T-helper 22 cell (primary cell): Measurements from ENCODE around the gene GSN.
"Not testable (repeated sequence)": the region's sequence is repeated elsewhere in the genome, so short reads cannot be mapped to it uniquely, and the experiment has no call there.

Experiments used
- DNase-seq: peaks from one replicate; pipeline ENCODE4 v3.0.0-alpha.2; 2020; ENCODE audit warnings: low read depth

Gene GSN

DNA sequence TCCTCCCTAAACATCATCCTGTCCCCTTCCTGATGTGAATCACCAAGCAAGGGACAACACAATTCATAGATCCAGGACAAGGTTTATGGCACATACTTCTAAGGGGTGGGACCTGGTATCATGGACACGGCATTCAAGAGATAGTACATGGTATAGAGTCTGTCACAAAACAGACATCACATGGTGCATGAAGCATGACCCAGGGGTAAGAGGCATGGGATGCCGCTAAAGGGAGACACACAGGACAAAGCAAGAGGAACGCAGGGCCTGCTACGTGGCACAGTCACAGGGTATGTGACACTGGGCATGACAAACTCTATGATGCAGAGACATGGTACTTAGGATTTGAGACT, 20.7 kb downstream of the GSN start:
- DNase-seq, result no peak

DNA sequence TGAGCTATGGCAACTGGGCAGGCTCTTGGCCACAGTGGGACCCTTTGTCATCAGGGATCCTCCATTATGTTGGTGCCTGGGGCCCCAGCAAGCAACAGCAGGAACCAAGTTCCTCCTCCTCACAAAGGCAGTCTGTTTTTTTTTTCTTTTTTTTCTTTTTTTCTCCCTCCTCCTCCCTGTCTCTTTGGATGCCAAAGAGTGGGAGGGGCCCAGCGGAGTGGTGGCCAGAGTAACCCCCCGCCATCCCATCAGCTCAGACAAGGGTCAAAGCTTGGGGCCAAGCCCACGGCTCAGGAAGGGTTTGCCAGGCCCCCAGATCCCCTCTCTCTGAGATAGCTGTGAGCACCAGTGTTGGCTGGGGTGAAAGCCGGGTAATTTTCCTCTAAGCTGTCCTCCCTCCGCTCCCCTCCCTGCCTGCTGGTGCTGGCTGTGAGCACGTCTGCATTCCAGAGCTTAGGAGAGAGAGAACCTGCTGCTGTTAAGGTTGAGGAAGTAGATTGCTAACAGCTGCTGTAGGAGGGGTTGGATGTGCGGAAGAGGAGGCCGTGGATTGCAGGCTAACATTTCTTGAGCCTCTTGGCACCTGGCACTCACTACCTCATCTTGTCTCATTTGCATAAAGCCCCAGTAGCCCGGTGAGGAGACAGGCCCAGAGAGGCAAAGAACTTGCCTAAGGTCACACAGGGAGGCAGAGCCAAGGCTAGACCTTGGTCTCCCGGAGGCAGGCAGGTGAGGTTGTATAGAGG, 21.2 kb downstream of the GSN start:
- no peak for DNase-seq

DNA sequence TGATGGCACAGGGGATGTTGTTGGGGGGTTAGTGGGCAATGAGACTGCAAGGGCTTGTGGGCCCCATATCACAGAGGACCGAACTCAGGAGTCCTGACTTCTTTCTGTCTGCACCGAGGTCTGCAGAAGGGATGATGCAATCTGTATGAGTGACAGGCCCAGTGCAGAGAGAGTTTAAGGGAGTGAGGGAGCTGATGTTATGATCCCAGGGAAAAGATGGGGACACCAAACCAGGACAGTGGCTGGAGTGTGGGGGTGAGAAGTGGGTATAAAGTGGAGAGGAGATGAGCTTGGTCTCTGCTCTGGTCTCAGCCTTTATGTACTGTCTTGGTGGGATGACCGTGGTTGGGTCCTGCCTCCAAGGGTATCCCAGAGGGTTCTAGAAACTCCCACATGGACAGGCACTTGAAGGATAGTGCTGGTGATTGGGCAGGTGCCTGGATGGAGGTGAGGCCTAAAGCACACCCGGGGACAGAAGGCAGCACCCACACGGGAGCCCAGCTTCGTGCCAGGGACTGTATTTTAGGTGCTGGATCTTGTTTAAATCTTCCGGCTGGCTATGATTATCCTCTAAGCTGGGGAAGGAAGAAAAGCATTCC, 21.9 kb downstream of the GSN start:
- DNase-seq, result no peak

DNA sequence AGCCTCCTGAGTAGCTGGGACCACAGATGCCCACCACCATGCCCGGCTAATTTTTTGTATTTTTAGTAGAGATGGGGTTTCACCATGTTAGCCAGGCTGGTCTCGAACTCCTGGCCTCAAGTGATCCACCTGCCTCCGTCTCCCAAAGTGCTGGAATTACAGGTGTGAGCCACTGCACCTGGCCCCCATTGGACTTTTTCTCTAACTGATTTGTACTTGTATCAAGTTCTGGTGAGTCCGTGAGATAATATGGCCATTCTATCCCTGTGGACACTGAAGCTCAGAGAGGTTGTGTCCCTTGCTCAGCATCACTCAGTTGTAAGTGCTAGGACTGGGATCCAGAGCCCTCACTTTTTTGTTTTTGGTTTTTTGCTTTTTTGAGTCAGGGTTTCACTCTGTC, 23.6 kb downstream of the GSN start:
- DNase-seq, result not testable (repeated sequence)

DNA sequence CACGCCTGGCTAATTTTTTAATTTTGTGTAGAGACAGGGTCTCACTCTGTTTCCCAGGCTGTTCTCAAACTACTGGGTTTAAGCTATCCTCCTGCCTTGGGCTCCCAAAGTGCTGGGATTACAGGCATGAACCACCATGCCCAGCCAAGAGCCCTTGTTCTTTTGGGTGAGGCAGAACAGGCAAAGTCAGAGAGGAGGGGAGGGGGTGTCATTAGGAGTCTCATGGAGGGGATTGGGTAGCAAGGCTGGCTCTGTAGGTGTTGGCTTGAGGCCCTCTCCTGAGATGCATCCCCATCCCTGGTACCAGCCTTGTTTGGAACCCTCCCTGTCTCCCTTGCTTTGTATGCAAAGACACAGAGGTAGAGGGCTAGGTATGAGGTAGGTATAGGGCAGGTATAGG, 24.1 kb downstream of the GSN start:
- no peak for DNase-seq

DNA sequence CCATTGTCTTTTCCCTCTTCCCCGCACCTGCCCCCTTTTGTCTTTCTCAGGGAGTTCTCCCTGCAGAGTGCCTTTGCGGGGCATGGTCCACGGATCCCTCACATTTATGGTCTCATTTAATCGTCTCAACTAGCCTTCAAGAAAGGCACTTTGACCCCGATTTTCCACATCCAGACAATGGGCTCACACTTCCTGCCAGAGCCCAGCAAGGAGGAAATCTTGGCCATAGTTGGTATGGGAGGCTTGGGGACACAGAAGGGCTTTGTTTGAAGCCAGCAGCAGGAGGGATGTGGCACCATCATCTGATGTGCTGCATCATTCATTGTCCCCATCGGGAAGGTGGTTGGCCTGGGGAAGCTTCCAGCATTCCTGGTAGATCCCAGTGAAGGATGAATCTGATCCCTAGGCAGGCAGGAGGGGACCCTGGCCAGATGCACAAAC, 24.9 kb downstream of the GSN start:
- DNase-seq, result no peak

DNA sequence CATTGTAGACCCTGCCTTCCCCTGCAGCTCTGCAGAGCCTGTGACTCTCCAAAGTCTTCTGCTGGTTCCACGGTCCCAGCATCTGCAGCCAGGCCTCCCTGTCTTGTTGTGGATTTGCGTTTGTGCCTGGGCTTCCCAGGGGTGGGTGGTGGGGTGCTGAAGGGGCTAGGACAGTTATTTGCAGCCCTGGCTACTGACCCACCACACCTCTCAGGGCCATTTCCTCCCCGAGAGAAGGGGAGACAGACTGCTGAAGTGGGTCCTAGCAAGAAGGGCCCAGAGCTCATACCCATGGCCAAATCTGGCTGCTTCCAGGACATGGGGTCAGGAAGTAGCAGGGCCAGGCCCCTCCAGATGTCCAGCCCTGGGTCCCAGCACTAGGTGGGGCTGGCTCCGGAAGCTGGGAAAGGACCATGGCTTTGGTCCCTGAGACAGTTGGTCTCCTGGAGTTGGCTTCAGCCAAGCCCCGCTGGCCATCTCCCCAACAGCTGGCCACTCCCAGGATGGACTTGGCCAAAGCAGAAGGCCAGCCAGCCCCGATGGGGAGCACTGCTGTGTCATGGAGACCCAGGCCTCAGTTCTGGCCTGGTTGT, 26.3 kb downstream of the GSN start:
- DNase-seq, result no peak

DNA sequence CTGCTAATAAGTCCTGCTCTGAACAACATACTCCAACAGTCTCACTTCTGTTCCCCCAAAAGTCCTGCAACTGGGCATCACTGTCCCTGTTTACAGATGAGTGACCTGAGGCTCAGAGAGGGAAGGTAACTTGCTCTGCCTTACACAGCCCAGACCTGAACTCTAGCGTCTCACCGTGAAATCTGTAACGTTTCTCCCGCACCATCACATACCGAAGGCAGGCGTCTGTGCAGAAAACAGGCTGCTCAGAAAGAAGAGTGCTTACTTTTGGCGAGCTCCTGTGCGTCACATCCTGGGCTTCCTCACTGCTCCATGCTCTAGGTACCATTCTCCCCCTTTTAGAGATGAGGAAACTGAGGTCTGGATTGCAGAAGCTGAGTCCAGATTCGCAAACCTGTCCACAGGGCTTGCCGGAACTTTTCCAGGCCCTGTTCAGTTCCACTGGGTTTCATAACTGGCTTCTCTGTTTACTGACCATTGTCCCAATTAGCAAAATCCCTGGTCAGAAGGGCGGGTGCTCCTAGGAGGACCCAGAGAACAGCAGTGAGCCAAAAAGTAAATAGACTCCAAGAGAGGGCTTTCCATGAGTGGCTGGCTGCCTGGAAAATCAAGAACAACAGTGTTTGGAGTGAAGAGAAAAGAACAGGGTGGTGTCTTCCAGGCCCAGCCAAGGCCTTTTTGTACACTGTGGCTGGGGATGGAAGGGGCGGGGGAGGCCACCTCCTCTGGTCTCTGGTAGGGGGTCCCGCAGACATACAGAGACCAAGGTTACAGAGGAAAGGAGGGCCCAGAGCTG, 27.1 kb downstream of the GSN start:
- no peak for DNase-seq

DNA sequence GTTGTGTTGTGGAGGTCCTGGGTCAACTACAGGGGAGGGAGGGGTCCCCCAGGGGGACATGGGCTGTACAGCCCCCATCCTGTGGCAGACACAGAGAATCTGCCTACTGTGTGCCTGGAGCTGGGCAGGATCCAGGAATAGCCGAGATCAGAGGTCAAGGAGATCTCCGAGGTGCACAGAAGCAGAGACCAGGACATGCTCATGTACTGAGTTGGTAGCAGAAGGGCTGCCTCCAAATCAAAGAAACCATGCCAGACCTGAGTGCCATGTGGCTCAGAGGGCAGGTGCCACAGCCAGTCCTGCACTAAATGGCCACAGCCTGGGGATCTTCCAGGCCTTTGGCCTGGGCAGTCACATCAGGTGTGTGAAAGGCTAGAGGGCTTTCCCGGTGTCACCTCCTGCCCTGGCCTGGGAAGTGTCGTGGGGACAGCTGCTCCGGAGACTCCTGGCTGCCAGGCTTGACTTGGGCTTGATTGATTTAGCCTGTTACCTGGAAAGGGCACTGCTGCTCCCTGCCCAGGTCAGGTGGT, 27.8 kb downstream of the GSN start:
- DNase-seq, result no peak

DNA sequence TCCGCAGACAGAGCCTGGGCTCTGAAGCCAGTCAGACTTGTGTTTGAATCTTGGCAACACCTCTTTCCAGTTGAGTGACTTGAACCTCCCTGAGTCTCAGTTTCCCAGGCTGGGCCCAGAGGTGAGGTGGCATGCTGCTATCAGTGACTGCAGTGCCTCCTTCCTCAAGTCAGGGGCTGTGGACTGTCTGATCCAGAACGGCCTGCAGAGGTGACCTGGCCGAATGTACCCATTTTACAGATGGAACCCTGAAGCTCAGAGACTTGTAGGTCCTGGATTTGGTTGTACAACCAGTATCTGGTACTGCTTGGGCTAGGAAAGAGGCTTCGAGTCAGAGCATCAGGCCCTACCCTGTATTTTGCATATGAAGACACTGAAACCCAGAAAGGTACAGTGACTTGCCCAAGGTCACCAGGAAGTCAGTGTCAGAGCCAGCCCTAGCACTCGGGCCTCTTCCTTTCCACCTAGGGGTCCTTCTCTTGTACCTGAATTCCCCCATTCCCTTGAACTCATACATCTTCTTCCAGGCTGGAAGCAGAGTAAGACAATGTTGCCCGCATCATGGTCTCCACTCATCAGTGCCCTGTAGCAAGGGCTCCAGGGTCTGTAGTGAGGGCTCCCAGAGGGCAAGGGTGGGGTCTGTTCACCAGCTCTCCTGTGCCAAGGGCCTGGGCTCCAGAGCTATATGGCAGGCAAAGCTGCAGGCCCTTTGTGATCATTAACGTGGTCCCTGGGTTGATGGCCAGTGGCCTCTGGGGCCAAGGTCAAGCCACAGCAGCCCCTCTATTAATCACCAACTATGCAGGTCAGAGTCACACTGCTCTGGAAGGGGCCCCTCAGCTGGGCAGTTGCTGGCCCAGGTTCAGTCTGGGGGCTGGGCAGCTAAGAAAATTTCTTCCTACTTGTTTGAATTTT, 28.5 kb downstream of the GSN start:
- no peak for DNase-seq

DNA sequence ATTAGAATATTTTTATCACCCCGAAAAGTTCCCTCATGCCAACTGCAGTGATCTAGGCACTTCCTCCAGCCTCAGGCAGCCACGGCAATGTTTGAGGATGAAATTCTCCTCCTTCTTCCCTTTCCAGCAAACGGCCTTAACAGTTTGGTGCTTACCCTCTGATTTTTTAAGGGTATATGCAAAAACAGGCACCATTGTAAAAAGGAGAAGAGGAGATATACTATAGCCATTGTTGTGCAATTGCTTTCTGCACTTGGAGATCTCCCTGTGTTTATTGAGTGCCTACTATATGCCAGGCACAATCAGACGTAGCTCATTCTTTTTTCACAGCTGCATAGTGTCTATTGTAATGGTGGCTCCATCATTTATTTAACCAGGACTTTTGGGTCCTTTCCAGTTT, 29.4 kb downstream of the GSN start:
- DNase-seq, result no peak

DNA sequence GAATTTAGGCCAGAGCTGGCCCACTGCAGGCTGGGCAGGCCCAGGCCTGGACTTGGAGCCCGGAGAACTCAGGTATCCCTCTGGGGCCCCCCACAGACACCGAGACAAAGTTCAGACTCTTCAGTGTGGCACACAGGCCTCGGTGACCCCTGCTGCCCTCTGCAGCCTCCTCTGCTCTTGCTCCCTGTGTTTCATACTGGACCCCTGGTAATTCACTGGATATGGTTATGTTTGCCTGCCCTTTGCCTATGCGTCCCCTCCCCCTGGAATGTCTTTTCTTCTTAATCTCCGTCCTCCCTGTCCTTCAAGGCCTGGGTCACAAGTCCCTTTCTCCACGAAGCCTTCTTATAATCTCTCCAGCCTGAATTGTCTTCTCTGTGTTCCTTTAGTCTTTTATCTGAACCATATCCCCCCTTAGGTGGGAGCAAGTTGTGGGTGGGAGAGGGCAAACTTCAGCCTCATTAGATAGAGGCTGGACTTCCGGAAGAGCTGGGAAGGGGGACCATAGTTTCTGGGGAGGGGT, 30.1 kb downstream of the GSN start:
- DNase-seq, result no peak

DNA sequence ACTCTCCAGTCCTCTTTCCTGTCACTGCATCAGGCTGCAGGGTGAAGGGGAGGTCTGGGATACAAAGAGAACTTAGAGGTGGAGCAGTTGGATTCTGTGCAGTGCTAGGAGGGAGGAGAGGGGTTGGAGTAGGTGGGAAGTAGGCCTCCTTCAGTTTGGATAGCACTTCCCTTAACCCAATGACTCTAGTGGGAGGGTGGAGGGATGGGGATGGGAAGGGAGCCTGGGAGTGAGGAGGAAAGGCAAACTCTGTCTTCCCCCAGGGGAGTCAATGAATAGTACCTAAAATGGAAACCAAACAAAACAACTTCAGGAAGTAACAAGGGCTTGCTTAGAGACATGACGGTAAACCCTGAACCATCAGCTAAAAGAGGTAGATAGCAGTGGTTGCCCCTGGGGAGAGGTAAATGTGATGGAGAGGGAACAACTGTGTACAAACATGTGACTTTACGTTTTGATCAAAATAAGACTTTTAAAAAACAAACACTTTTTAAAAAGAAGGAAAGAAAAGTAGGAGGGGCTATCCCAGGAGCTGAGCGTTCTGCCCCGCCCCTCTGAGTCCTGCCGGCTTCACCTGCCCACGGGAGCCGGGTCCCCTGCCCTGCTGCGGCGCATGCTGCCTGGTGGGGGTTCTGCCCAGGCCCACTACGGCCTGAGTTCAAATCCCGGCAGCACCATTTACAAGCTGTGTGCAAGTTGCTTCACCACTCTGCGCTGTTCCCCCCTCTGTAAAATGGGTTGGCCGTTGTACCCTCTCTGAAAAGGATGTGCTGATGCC, 30.9 kb downstream of the GSN start:
- no peak for DNase-seq

DNA sequence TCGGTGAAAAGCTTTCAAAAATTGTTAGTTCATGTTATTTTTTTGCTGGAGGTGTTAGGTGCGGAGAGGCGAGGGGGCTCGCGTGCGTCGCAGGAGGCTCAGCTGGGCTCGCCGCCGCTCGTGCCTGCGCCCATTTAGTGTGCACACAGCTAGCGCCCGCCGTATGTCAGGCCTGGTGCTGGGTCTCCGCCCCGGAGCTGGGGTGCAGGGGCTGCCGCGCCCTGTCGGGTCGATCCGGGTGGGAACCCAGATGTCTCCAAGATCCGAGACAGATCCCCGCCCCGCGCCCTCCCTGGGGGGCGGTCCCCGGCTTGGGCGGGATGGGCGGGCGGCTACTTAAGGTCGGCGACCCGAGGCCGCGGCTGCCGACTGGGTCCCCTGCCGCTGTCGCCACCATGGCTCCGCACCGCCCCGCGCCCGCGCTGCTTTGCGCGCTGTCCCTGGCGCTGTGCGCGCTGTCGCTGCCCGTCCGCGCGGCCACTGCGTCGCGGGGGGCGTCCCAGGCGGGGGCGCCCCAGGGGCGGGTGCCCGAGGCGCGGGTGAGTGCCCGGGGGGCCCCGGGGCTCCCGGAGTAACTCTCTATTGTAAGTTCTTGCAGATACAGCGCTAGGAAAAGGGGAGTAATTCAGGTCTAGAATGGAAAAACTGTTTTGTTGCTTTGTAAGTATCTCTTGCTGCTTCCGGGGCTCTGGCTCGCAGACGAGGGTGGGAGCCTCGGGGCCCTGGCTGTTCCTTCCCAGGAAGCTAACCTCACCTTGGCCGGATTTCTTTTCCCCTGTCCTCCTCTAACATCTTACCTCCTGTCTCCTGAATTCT, 31.7 kb downstream of the GSN start:
- no peak for DNase-seq

DNA sequence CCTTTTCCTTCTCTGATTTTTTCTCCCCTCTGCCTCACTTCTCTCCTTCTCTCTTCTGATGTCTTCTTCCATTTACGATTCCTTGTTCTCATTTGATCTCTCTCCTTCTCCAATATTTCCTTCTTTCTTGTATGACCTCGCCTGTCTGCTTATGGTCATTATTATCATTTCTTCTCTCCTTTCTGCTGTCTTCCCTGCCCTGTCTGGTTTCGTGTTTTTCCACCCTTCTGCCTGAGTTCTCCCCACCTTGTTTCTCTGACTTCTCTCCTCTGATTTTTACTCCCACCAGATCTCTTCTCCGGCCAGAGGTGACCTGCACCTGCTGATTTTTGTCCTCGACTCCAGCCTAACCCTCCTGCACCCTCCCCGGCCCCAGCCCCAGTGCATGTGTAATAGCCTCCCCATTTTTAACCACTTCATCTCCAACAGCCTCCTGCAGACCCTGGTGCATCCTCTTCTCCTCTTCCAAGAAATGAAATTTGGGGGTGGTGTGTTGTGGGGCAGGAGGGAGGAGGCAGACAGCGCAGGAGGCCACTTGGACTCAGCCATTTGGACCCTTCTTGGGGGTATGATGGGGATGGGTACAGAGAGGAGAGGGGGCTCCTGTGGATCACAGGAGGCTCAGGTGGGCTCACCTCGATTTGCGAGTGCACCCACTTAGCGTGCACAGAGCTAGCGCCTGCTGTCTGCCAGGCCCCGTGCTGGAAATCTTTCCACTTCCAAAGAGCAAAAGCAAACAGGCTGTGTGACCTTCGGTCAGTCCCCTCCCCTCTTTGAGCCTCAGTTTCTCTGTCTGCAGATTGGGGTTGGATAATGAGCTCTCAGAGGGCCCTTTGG, 32.5 kb downstream of the GSN start:
- no peak for DNase-seq

DNA sequence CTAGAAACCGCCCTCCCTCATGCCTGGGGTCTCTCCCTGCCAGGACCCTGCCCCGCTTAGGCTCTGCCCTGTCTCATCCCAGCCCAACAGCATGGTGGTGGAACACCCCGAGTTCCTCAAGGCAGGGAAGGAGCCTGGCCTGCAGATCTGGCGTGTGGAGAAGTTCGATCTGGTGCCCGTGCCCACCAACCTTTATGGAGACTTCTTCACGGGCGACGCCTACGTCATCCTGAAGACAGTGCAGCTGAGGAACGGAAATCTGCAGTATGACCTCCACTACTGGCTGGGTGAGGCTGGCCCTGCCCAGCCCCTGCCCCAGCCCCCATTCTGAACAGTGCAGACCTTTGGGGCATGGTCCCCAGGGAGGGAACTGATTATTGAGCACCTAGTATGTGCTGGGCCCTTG, 33.9 kb downstream of the GSN start:
- no peak for DNase-seq

DNA sequence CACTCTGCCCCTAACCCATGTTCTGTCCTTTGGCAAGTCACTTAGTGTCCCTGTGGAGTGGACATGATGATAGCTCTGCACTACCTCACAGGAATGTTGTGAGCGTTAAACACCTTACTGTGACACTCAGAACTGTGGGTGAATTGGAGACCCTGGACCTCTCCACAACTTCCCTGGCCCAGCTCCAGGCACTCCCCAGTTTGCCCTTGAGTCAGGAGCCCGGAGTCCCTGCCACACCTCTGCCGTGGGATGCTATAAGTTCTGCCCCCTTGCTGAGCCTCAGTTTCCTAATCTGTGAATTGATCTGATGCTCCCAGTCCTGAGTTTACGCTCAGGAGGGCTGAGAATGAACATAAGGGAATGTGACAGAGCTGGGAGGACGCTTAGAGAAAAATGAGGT, 34.4 kb downstream of the GSN start:
- no peak for DNase-seq

DNA sequence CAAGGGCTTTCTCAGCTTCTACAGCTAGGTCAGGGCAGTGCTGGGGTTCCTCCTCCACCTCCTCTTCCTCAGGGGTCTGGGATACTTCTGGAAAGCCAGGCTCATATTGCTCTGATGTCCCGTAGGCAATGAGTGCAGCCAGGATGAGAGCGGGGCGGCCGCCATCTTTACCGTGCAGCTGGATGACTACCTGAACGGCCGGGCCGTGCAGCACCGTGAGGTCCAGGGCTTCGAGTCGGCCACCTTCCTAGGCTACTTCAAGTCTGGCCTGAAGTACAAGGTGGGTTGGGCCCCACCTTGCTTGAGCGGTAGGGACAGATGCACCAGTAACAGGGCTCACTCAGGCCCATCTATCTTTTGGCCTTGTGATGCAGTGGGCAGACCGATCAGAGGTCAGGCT, 34.8 kb downstream of the GSN start:
- DNase-seq, result no peak
